GM12878 (cell line): ENCODE data around the gene ITSN1. TPM values are rescaled to one million over a fixed set of nuclear protein-coding genes. Genes with fewer than 3 reads are reported as not detected.

ENCODE experiments used
- ATAC-seq: fragments of 200-7000 bp; cut with Tn5 transposase; 3 replicates; pipeline ENCODE4 v1.9.1; 2020; ENCODE audit warnings: mild to moderate bottlenecking, moderate library complexity
- BruUV-seq: library from RNA; stranded (reverse); fragments of 400-500 nt; replicated peaks from 2 replicates; lab custom pipeline; 2021; lab: Mats Ljungman, UMichigan
- CTCF ChIA-PET: fragments of 300-600 bp; sonication (Branson Sonifier 250); formaldehyde crosslinking; extraction: SDS; loops from one replicate; lab custom pipeline; 2021; ENCODE audit warnings: inconsistent platforms; lab: Yijun Ruan, JAX
- POLR2A ChIA-PET: fragments of 350-600 bp; formaldehyde crosslinking; extraction: SDS; loops from one replicate; lab custom pipeline; 2021; ENCODE audit warnings: inconsistent platforms; lab: Charles Lee
- RAD21 ChIA-PET: fragments of 300-600 bp; sonication (Branson Sonifier 250); formaldehyde crosslinking; loops from one replicate; lab custom pipeline; 2023; ENCODE audit warnings: antibody characterized with exemption; ENCODE audit not compliant: unreplicated experiment; lab: Charles Lee
- SMC1A ChIA-PET: fragments of 300-600 bp; sonication (Branson Sonifier 250); formaldehyde crosslinking; loops from one replicate; lab custom pipeline; 2023; ENCODE audit not compliant: unreplicated experiment, uncharacterized antibody; lab: Charles Lee
- DNase-seq: peaks from one replicate; pipeline ENCODE4 v3.0.0-alpha.2; 2011; ENCODE audit warnings: low read depth, low spot score
- FAIRE-seq: peaks from 3 replicates; lab custom pipeline; 2011; peaks lifted over from hg19 to GRCh38; lab: Jason Lieb, UNC
- H2AFZ ChIP-seq: 2 replicates; pipeline ENCODE4 v1.6.0; 2011; ENCODE audit warnings: low read depth, low read length, control low read depth; ENCODE audit not compliant: control insufficient read depth
- H3K27ac ChIP-seq: 2 replicates; pipeline ENCODE4 v1.5.1; 2011; ENCODE audit warnings: control low read depth; ENCODE audit not compliant: control insufficient read depth, insufficient read depth
- H3K27me3 ChIP-seq, 2 experiments: replicated peaks in 1 of 2; 2 replicates each; pipeline versions ENCODE4 v1.6.0 to v1.6.1; 2011; ENCODE audit warnings: low read length in 1 of 2; ENCODE audit not compliant: control insufficient read depth in 2 of 2, insufficient read depth in 2 of 2
- H3K36me3 ChIP-seq, 2 experiments: 2 replicates each; pipeline ENCODE4 v1.5.1; 2011; ENCODE audit warnings: low read length in 1 of 2; ENCODE audit not compliant: control insufficient read depth in 2 of 2, insufficient read depth in 2 of 2
- H3K4me1 ChIP-seq: 2 replicates; pipeline ENCODE4 v1.6.1; 2011; ENCODE audit warnings: mild to moderate bottlenecking, low read length, moderate library complexity, mixed read lengths; ENCODE audit not compliant: control insufficient read depth, insufficient read depth
- H3K4me2 ChIP-seq: 2 replicates; pipeline ENCODE4 v1.6.0; 2011; ENCODE audit warnings: control low read depth; ENCODE audit not compliant: control insufficient read depth, insufficient read depth
- H3K4me3 ChIP-seq: fragments of 200-600 bp; sonication (generic); 2 replicates; pipeline ENCODE4 v1.5.1; 2016
- H3K79me2 ChIP-seq: 2 replicates; pipeline ENCODE4 v1.6.0; 2011; ENCODE audit warnings: low read length; ENCODE audit not compliant: control insufficient read depth, insufficient read depth
- H3K9ac ChIP-seq: 2 replicates; pipeline ENCODE4 v1.8.0; 2011; ENCODE audit warnings: low read length, control low read depth, mixed read lengths; ENCODE audit not compliant: control insufficient read depth, insufficient read depth
- H3K9me3 ChIP-seq: replicated peaks from 3 replicates; pipeline ENCODE4 v1.5.1; 2011; ENCODE audit warnings: mild to moderate bottlenecking, low read length; ENCODE audit not compliant: control insufficient read depth, insufficient read depth
- H4K20me1 ChIP-seq: 2 replicates; pipeline ENCODE4 v1.6.0; 2011; ENCODE audit not compliant: control insufficient read depth, insufficient read depth
- CUX1 ChIP-seq: IDR thresholded peaks from 2 replicates; pipeline ENCODE4 v1.6.1; 2012; ENCODE audit warnings: improper control_type of control experiment, low read depth, low read length; ENCODE audit not compliant: insufficient replicate concordance
- MLLT1 ChIP-seq: fragments of 450-650 bp; IDR thresholded peaks from 2 replicates; pipeline ENCODE4 v1.6.1; 2016; ENCODE audit warnings: mild to moderate bottlenecking
- MTA2 ChIP-seq: fragments of 450-650 bp; IDR thresholded peaks from 2 replicates; pipeline ENCODE4 v1.6.1; 2016; ENCODE audit warnings: low read depth, mild to moderate bottlenecking, moderate library complexity
- MYC ChIP-seq: IDR thresholded peaks from 2 replicates; pipeline ENCODE4 v1.6.1; 2011; ENCODE audit warnings: mild to moderate bottlenecking, low read length, moderate library complexity, inconsistent platforms; ENCODE audit not compliant: insufficient read depth, insufficient replicate concordance, insufficient read length, severe bottlenecking
- NBN ChIP-seq: fragments of 450-650 bp; IDR thresholded peaks from 2 replicates; pipeline ENCODE4 v1.6.1; 2016
- RAD21 ChIP-seq: IDR thresholded peaks from 2 replicates; pipeline ENCODE4 v1.6.1; 2011; ENCODE audit warnings: mild to moderate bottlenecking, low read depth, low read length, moderate library complexity; ENCODE audit not compliant: insufficient read depth
- RFX5 ChIP-seq: IDR thresholded peaks from 2 replicates; pipeline ENCODE4 v1.6.1; 2011; ENCODE audit warnings: low read depth, low read length, improper control_type of control experiment
- TCF7 ChIP-seq: IDR thresholded peaks from 2 replicates; pipeline ENCODE4 v1.6.1; 2014; ENCODE audit warnings: antibody characterized with exemption, borderline replicate concordance
- WGBS: methylation state at CpG from one replicate; pipeline ENCODE4 v1.1.6; 2016; ENCODE audit warnings: low lambda C conversion rate; ENCODE audit not compliant: insufficient replicate concordance, insufficient coverage; ENCODE audit errors: missing lambda C conversion rate; 5-methylcytosine and 5-hydroxymethylcytosine counted together
- in situ Hi-C: fragments of 300-500 bp; cut with MboI; formaldehyde crosslinking; loops from 9 replicates; pipeline ENCODE4 v1.14.3; 2018; ENCODE audit warnings: mixed read lengths
- intact Hi-C: fragments of 100-400 bp; cut with micrococcal nuclease; formaldehyde crosslinking; loops from one replicate; pipeline ENCODE4 v1.14.2; 2022; ENCODE audit not compliant: unreplicated experiment
- polyA plus RNA-seq, 11 experiments: library from polyadenylated mRNA; depleted of rRNA in 4 of 11; unstranded in 6 of 11; stranded (reverse) in 5 of 11; fragments of >200 nt; fragmentation: Nextera tagmentation in 4 of 11; fragmentation: Illumina TruSeq in 1 of 11; extraction: Ambion mirVana in 4 of 11; extraction: Trizol in 1 of 11; gene quantifications; 1 replicate in 1 of 11; 2 replicates in 10 of 11; pipeline versions ENCODE4 v1.2.1 to v1.2.3, GENCODE V29; 2011 to 2016; ENCODE audit warnings: inconsistent platforms in 2 of 11, missing spikeins in 2 of 11, low read depth in 1 of 11
- total RNA-seq, 4 experiments: library from RNA; depleted of rRNA in 3 of 4; stranded (reverse); fragments of >200 nt in 3 of 4; fragmentation: Illumina TruSeq in 1 of 4; extraction: Trizol in 1 of 4; gene quantifications; 2 replicates each; pipeline versions ENCODE4 v1.2.1 to v1.2.3, GENCODE V29; 2013 to 2021
- TF ChIP-seq, protein P1 (sequence below): fragments of 450-650 bp; IDR thresholded peaks from 2 replicates; pipeline ENCODE4 v1.6.1; 2018; ENCODE audit warnings: mild to moderate bottlenecking, low read depth, moderate library complexity; ENCODE audit not compliant: partially characterized antibody

Gene ITSN1
- total and polyA plus RNA-seq, 10 of the 15 experiments (the other 5 are each of a cell fraction or from before 2014, with no cell fraction given), result 0.89 to 10.6 (median 4.8) TPM

- no peaks in the 10 kb centered on the region for H3K36me3 ChIP-seq
- no peak for FAIRE-seq
- no peak overlapping the region for H2AFZ ChIP-seq
- BruUV-seq, result no TSS peak
- in situ Hi-C loops, result no loop called here
- CTCF ChIA-PET, result no interaction called here
- H3K4me2 ChIP-seq, result no peak overlapping the region
- no peak overlapping the region for H3K27ac ChIP-seq
- DNase-seq, result no peak
- H3K4me1 ChIP-seq, result no peaks in the 10 kb centered on the region
- no peak overlapping the region for H3K4me3 ChIP-seq
- SMC1A ChIA-PET, result no interaction called here
- H3K79me2 ChIP-seq, result no peaks in the 10 kb centered on the region
- H4K20me1 ChIP-seq, result no peaks in the 10 kb centered on the region
- RAD21 ChIA-PET, result no interaction called here
- H3K9me3 ChIP-seq, result no peaks in the 10 kb centered on the region
- ATAC-seq, result no peak
- intact Hi-C loops, result no loop called here
- WGBS, result 79% methylated on average over 6 of the region's 6 CpGs
- no peaks in the 10 kb centered on the region; a peak in 1 of 4 replicates for H3K27me3 ChIP-seq
- TF ChIP-seq TCF7 (no peak), RAD21 (no peak), MYC (no peak), MTA2 (no peak), MLLT1 (no peak), RFX5 (no peak), CUX1 (no peak), NBN (no peak)
- TF ChIP-seq, protein P1, sequence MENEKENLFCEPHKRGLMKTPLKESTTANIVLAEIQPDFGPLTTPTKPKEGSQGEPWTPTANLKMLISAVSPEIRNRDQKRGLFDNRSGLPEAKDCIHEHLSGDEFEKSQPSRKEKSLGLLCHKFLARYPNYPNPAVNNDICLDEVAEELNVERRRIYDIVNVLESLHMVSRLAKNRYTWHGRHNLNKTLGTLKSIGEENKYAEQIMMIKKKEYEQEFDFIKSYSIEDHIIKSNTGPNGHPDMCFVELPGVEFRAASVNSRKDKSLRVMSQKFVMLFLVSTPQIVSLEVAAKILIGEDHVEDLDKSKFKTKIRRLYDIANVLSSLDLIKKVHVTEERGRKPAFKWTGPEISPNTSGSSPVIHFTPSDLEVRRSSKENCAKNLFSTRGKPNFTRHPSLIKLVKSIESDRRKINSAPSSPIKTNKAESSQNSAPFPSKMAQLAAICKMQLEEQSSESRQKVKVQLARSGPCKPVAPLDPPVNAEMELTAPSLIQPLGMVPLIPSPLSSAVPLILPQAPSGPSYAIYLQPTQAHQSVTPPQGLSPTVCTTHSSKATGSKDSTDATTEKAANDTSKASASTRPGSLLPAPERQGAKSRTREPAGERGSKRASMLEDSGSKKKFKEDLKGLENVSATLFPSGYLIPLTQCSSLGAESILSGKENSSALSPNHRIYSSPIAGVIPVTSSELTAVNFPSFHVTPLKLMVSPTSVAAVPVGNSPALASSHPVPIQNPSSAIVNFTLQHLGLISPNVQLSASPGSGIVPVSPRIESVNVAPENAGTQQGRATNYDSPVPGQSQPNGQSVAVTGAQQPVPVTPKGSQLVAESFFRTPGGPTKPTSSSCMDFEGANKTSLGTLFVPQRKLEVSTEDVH, result no peak
- TF ChIP-seq, all 136 proteins: peak for 0
- H3K9ac ChIP-seq, result no peak overlapping the region
- POLR2A ChIA-PET, result interaction anchor here (0.7 kb wide), 1 partner anchor 585 kb away, joined by 5 read pairs; no protein-coding TSS in a partner anchor
Measured at GRCh38 chr21:33680870-33681269, 38.6 kb downstream of the ITSN1 start.
